Ascending aorta (tissue), 2 donors: ENCODE data around the gene CCL1. TPM values are rescaled to one million over a fixed set of nuclear protein-coding genes. Genes with fewer than 3 reads are reported as not detected.

Source experiments
- DNase-seq, 2 donors: peaks; one replicate each; pipeline ENCODE4 v3.0.0-alpha.2; 2019; ENCODE audit warnings: low spot score in 2 of 2
- H3K27ac ChIP-seq, 2 donors: fragments of 200-600 bp; sonication (generic); one replicate each; pipeline ENCODE4 v1.5.1; 2016 to 2017; ENCODE audit warnings: mild to moderate bottlenecking in 1 of 2
- H3K27me3 ChIP-seq: fragments of 200-600 bp; sonication (generic); one replicate; pipeline ENCODE4 v1.5.1; 2017
- H3K36me3 ChIP-seq, 2 donors: fragments of 200-600 bp; sonication (generic); one replicate each; pipeline ENCODE4 v1.5.1; 2016
- H3K4me1 ChIP-seq, 2 donors: fragments of 200-600 bp; sonication (generic); one replicate each; pipeline ENCODE4 v1.5.1; 2016 to 2017; ENCODE audit warnings: mild to moderate bottlenecking in 1 of 2
- H3K4me3 ChIP-seq, 2 donors: fragments of 200-600 bp; sonication (generic); one replicate each; pipeline ENCODE4 v1.5.1; 2016 to 2017; ENCODE audit warnings: mild to moderate bottlenecking in 1 of 2
- H3K9me3 ChIP-seq, 2 donors: fragments of 200-600 bp; sonication (generic); one replicate each; pipeline ENCODE4 v1.5.1; 2016
- intact Hi-C: fragments of 100-400 bp; cut with DNase I; formaldehyde crosslinking; loops from one replicate; pipeline ENCODE4 v1.15.1; 2023
- total RNA-seq: library from RNA; depleted of rRNA; stranded (reverse); fragments of >200 nt; gene quantifications from one replicate; pipeline ENCODE4 v1.1.0, GENCODE V29; 2016
- TF ChIP-seq, protein P1 (sequence below), 3 experiments: fragments of 200-600 bp in 2 of 3; fragments of 450-650 bp in 1 of 3; sonication (generic) in 2 of 3; IDR thresholded peaks; one replicate each; pipeline ENCODE4 v1.5.1; 2016 to 2019; ENCODE audit warnings: antibody characterized with exemption in 3 of 3, mild to moderate bottlenecking in 1 of 3, moderate library complexity in 1 of 3

CCL1 gene
- total RNA-seq, 1 donor from 2014 or later: not detected

DNA sequence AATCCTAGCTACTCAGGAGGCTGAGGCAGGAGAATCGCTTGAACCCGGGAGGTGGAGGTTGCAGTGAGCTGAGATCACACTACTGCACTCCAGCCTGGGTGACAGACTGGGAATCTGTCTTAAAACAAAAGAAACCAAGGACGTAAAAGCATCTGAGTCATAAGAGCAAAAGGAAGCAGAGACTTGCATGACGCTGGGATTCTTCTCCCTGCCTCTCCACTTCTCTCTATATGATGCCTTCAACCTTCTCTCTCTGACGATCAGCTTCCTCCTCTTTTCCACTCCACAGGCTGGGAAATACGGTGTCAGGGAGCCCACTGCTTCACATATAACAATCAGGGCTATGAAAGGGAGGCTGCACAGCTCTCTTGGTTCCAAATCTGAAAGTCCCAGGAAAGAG is 43.2 kb upstream of the CCL1 start:
- Histone ChIP-seq H3K4me1 (no peaks in the 10 kb centered on the region), H3K36me3 (no peaks in the 10 kb centered on the region), H3K27me3 (no peaks in the 10 kb centered on the region), H3K4me3 (no peak overlapping the region), H3K9me3 (no peaks in the 10 kb centered on the region), H3K27ac (no peak overlapping the region)
- no peak for DNase-seq
- intact Hi-C loops: no loop called here
- TF ChIP-seq, protein P1, sequence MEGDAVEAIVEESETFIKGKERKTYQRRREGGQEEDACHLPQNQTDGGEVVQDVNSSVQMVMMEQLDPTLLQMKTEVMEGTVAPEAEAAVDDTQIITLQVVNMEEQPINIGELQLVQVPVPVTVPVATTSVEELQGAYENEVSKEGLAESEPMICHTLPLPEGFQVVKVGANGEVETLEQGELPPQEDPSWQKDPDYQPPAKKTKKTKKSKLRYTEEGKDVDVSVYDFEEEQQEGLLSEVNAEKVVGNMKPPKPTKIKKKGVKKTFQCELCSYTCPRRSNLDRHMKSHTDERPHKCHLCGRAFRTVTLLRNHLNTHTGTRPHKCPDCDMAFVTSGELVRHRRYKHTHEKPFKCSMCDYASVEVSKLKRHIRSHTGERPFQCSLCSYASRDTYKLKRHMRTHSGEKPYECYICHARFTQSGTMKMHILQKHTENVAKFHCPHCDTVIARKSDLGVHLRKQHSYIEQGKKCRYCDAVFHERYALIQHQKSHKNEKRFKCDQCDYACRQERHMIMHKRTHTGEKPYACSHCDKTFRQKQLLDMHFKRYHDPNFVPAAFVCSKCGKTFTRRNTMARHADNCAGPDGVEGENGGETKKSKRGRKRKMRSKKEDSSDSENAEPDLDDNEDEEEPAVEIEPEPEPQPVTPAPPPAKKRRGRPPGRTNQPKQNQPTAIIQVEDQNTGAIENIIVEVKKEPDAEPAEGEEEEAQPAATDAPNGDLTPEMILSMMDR (IDR thresholded peaks at IDR 0.05): no peak

DNA sequence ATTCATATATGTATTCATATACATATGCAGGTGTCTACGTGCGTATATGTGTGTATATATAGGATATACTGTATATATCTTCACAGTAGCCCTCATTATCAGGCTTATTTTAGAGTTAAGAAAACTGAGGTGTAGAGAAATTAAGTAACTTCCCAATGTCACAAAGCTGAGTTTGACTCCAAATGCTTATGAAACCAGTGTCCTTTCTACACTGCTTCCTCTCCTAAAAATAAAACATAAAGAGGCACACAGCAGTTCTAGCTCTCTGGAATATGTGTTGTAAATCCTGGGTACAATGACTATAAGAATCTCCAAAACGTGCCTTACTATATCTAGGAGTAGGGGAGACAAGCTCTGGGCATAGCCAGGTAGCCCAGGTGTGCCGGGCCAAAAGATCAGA is 40.0 kb upstream of the CCL1 start:
- no peak for DNase-seq
- H3K4me1 ChIP-seq: no peaks in the 10 kb centered on the region
- H3K36me3 ChIP-seq: no peaks in the 10 kb centered on the region
- no peak overlapping the region for H3K27ac ChIP-seq
- H3K27me3 ChIP-seq: no peaks in the 10 kb centered on the region
- H3K4me3 ChIP-seq: no peak overlapping the region
- intact Hi-C loops: no loop called here
- TF ChIP-seq, protein P1 (IDR thresholded peaks at IDR 0.05): no peak
- no peaks in the 10 kb centered on the region for H3K9me3 ChIP-seq

DNA sequence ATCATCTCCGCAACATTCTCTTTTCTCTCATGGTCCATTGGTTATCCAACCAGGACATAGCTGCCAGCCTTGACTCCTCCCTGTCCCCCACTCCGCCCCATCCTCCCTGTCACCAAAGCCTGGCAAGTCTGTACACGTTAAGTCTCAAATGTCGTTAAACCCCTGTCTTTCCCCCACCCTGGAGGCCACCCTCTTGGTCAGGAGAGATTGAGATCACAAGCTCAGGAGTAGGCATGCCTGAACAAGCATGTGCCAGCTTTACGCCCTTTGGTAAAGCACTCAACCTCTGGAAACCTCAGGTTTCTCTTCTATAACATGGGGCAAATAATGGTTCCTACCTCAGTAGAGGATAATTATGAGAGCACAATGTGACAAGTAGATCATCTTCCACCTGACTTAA is 38.1 kb upstream of the CCL1 start:
- intact Hi-C loops: no loop called here
- TF ChIP-seq, protein P1 (IDR thresholded peaks at IDR 0.05): no peak
- no peaks in the 10 kb centered on the region for H3K27me3 ChIP-seq
- H3K4me1 ChIP-seq: no peaks in the 10 kb centered on the region
- DNase-seq: no peak
- no peak overlapping the region for H3K4me3 ChIP-seq
- no peak overlapping the region for H3K27ac ChIP-seq
- no peaks in the 10 kb centered on the region for H3K36me3 ChIP-seq
- H3K9me3 ChIP-seq: no peaks in the 10 kb centered on the region

DNA sequence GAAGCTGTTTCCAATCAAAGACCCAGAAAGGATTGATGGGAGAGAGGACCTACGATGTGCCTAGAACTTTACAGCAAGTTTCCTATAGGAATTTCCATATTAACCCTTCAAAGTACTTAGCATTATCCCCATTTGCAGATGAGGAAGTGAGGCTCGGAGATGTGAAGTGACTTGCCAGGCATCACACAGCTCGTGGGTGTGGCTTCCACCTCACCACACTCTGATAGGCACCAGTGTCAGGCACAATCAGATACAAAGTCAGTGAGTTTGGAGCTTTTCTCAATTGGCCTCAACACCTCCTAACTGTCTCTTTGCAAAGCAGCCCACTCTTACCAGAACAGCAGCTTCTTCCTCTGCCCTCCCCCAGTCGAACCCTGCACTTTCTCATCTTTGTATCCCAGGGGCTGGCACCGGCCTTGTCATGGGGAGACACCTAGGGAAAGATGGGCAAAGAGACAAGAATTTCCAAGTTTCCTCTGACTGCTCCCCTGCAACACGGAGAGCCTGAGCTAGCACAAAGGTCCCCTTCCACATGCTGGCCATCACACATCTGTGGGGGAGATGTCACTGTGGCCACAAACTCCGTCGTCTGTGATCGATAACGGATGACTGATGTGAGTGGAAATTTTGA is 37.4 kb upstream of the CCL1 start:
- no peaks in the 10 kb centered on the region for H3K36me3 ChIP-seq
- intact Hi-C loops: no loop called here
- no peak overlapping the region for H3K4me3 ChIP-seq
- no peaks in the 10 kb centered on the region for H3K27me3 ChIP-seq
- H3K9me3 ChIP-seq: no peaks in the 10 kb centered on the region
- H3K27ac ChIP-seq: no peak overlapping the region
- H3K4me1 ChIP-seq: no peaks in the 10 kb centered on the region
- no peak for DNase-seq
- TF ChIP-seq, protein P1 (IDR thresholded peaks at IDR 0.05): no peak

DNA sequence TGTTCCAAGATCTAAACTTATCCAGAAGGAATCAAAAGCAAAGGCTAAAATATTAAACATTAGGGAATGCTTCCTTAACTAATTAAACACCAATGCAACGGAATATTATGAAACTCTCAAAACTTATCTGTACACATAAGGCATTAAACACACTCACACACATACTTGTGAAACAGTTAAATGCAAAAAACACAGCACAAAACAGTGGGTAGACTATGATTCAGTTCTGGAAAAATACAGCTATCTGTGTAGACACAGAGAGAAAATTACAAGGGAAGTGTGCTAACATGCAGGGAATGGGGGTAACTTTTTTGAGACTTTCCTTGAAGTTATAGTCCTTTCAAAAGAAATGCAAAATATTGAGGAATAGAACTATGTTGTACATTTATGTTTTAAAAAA is 36.7 kb upstream of the CCL1 start:
- no peak for DNase-seq
- no peak overlapping the region for H3K4me3 ChIP-seq
- TF ChIP-seq, protein P1 (IDR thresholded peaks at IDR 0.05): no peak
- no peaks in the 10 kb centered on the region for H3K36me3 ChIP-seq
- no peaks in the 10 kb centered on the region for H3K27me3 ChIP-seq
- H3K4me1 ChIP-seq: no peaks in the 10 kb centered on the region
- no peaks in the 10 kb centered on the region for H3K9me3 ChIP-seq
- H3K27ac ChIP-seq: no peak overlapping the region
- intact Hi-C loops: no loop called here

DNA sequence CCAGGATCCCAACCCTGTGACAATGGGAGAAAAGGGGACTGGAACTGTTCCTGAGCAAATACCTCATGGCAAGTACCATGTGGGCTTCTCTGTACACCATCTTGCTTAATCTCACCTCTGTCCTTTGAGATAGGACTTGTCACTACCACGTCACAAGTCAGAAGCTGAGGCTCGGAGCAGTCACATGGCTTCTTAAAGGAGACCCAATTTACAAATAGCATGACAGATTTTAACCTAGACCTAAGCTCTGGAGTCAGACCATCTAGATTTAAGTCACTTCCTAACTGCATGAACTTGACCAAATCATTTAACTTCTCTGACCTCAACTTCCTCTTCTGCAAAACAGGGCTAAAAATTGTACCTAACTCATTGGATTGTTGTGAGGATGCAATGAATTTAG is 36.0 kb upstream of the CCL1 start:
- DNase-seq: no peak
- Histone ChIP-seq H3K4me3 (no peak overlapping the region), H3K27me3 (no peaks in the 10 kb centered on the region), H3K36me3 (no peaks in the 10 kb centered on the region), H3K9me3 (no peaks in the 10 kb centered on the region), H3K27ac (no peak overlapping the region), H3K4me1 (no peaks in the 10 kb centered on the region)
- intact Hi-C loops: no loop called here
- TF ChIP-seq, protein P1 (IDR thresholded peaks at IDR 0.05): no peak
